ENCODE data around the gene ELL2. TPM values are rescaled to one million over a fixed set of nuclear protein-coding genes. Genes with fewer than 3 reads are reported as not detected.

Gene ELL2
- total and polyA plus RNA-seq, 2 of the 13 experiments (the other 11 are each of a cell fraction or from before 2014, with no cell fraction given): 78.9 to 97.1 TPM

DNA sequence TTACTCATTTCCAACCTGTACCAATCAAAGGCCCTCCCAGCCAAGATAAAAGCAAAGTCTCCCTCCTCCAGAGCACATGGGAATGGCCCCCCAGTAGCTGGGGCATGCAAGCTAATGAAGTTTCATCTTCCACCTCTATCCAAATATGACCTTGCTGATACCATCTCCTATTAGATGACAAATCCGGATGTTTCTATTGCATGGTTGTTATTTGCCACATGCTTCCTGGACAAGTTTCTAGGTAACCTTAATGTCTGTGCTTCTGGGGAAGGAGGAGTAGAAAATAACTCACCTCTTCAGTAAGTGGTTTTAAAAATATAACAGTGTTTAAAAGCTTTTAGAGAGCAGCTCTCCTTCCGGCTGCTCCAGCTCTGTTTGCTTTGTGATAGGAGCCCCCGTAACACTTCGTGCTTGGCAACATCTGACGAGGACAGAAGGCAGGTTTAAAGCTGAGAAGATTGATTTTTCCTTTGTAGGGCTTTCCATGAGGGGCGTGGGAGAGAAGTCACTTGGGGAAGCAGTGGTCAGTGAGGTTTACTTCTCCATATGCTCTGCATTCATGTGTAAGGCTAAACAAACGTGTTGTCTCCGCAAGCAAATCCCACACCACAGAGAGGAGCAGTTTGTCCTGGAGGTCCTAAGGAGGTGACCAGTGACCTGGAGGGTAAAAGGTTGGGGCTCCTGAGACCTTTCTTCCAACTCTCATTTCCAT is 98.8 kb downstream of the ELL2 start (continued):
- no peak for TF ChIP-seq ZFP36L2 (CRISPR knock-in tag; IDR thresholded peaks at IDR 0.05)
- TF ChIP-seq SMAD3 (CRISPR knock-in tag; IDR thresholded peaks at IDR 0.05): peak; percentile 77
- no peak for TF ChIP-seq AHR (CRISPR knock-in tag; IDR thresholded peaks at IDR 0.05)
- TF ChIP-seq, protein P1, sequence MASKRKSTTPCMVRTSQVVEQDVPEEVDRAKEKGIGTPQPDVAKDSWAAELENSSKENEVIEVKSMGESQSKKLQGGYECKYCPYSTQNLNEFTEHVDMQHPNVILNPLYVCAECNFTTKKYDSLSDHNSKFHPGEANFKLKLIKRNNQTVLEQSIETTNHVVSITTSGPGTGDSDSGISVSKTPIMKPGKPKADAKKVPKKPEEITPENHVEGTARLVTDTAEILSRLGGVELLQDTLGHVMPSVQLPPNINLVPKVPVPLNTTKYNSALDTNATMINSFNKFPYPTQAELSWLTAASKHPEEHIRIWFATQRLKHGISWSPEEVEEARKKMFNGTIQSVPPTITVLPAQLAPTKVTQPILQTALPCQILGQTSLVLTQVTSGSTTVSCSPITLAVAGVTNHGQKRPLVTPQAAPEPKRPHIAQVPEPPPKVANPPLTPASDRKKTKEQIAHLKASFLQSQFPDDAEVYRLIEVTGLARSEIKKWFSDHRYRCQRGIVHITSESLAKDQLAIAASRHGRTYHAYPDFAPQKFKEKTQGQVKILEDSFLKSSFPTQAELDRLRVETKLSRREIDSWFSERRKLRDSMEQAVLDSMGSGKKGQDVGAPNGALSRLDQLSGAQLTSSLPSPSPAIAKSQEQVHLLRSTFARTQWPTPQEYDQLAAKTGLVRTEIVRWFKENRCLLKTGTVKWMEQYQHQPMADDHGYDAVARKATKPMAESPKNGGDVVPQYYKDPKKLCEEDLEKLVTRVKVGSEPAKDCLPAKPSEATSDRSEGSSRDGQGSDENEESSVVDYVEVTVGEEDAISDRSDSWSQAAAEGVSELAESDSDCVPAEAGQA (IDR thresholded peaks at IDR 0.05; ENCODE audit: low read depth): no peak
- TF ChIP-seq, protein P1 (CRISPR knock-in tag; IDR thresholded peaks at IDR 0.05; ENCODE audit: borderline replicate concordance): no peak
- no peak for TF ChIP-seq ZNF776 (CRISPR knock-in tag; IDR thresholded peaks at IDR 0.05)
- TF ChIP-seq MYC (CRISPR knock-in tag; IDR thresholded peaks at IDR 0.05; ENCODE audit: borderline replicate concordance): peak; percentile 59; the same call in 1 of the 2 replicates
- TF ChIP-seq ETV6 (CRISPR knock-in tag; conservative IDR thresholded peaks at IDR 0.05): no peak
- TF ChIP-seq TGIF2 (CRISPR knock-in tag; IDR thresholded peaks at IDR 0.05): peak; percentile 40; the same call in 1 of the 2 replicates
- no peak for TF ChIP-seq ZNF256 (CRISPR knock-in tag; conservative IDR thresholded peaks at IDR 0.05)
- TF ChIP-seq CCAR2 (optimal IDR thresholded peaks at IDR 0.05; ENCODE audit: low read depth, low read length): no peak
- TF ChIP-seq NFE2L2 (IDR thresholded peaks at IDR 0.05; ENCODE audit: low read length): no peak
- TF ChIP-seq ZNF3 (CRISPR knock-in tag; IDR thresholded peaks at IDR 0.05): no peak
- TF ChIP-seq ZNF343 (CRISPR knock-in tag; IDR thresholded peaks at IDR 0.05): no peak
- no peak for TF ChIP-seq SRSF1 (optimal IDR thresholded peaks at IDR 0.05; ENCODE audit: low read depth, low read length)
- peak in 1 of 2 experiments; percentile 72; a peak in 2 of 4 replicates for TF ChIP-seq KLF16 (CRISPR knock-in tag; IDR thresholded peaks at IDR 0.05)
- TF ChIP-seq, protein P2, sequence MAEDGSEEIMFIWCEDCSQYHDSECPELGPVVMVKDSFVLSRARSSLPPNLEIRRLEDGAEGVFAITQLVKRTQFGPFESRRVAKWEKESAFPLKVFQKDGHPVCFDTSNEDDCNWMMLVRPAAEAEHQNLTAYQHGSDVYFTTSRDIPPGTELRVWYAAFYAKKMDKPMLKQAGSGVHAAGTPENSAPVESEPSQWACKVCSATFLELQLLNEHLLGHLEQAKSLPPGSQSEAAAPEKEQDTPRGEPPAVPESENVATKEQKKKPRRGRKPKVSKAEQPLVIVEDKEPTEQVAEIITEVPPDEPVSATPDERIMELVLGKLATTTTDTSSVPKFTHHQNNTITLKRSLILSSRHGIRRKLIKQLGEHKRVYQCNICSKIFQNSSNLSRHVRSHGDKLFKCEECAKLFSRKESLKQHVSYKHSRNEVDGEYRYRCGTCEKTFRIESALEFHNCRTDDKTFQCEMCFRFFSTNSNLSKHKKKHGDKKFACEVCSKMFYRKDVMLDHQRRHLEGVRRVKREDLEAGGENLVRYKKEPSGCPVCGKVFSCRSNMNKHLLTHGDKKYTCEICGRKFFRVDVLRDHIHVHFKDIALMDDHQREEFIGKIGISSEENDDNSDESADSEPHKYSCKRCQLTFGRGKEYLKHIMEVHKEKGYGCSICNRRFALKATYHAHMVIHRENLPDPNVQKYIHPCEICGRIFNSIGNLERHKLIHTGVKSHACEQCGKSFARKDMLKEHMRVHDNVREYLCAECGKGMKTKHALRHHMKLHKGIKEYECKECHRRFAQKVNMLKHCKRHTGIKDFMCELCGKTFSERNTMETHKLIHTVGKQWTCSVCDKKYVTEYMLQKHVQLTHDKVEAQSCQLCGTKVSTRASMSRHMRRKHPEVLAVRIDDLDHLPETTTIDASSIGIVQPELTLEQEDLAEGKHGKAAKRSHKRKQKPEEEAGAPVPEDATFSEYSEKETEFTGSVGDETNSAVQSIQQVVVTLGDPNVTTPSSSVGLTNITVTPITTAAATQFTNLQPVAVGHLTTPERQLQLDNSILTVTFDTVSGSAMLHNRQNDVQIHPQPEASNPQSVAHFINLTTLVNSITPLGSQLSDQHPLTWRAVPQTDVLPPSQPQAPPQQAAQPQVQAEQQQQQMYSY (CRISPR knock-in tag; IDR thresholded peaks at IDR 0.05): no peak
- no peak; the same call in 1 of the 2 replicates for TF ChIP-seq ZNF619 (CRISPR knock-in tag; IDR thresholded peaks at IDR 0.05)
- no peak for TF ChIP-seq MNT (IDR thresholded peaks at IDR 0.05)
- no peak for TF ChIP-seq ZIK1 (CRISPR knock-in tag; IDR thresholded peaks at IDR 0.05; ENCODE audit: borderline replicate concordance, low read depth)

Data from HepG2 (cell line).